Stimulated activated CD4-positive, alpha-beta T cell treated with anti-CD3 and anti-CD28 coated beads, TNF-alpha, amount 100 ng/mL, for 4 hours (primary cell): Measurements from ENCODE around the gene CENPP.

ENCODE experiments used
- DNase-seq, 3 experiments: peaks; one replicate each; pipeline ENCODE4 v3.0.0-alpha.2; 2020; ENCODE audit warnings: low read depth in 3 of 3

Gene CENPP

DNA sequence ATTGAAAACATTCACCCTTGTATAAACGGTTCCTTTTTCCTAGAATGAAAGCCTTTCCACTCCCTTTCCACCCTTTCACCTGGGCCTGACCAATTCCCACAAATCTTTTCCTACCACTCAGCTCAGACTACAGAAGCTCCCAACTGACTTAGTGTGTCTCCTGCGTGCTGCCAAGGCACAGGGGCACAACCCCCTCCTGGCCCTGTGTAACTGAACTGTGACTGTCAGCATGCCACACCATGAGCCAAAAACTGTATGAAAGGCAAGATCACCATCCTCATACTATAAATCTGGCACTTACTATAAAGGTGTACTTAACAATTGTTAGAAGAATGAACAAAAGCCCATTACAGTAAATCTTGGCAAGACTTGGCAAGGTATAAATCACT lies 12.1 kb upstream of the CENPP start:
- no peak for DNase-seq

DNA sequence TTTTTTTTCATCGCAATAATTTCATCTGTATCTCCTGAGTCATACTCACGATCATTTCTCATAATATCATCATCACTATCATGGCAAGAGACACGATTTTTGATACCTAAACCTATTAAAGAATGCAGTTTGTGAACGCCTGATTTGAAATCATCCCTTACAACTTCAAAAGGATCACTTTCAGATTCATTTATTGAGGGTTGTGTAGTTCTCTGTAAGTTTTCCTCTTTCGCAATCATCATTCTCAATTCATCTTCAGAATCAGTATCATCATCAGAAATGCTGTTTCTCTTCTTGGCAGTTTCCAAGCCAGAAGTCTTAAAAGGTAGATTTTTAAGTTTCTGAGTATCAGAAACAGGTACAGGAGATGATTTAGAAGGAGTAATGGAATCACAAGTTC lies 10.3 kb upstream of the CENPP start:
- DNase-seq: no peak

GRCh38 chr9:92324431-92324830 lies 1.3 kb upstream of the CENPP start:
- DNase-seq: no peak

DNA sequence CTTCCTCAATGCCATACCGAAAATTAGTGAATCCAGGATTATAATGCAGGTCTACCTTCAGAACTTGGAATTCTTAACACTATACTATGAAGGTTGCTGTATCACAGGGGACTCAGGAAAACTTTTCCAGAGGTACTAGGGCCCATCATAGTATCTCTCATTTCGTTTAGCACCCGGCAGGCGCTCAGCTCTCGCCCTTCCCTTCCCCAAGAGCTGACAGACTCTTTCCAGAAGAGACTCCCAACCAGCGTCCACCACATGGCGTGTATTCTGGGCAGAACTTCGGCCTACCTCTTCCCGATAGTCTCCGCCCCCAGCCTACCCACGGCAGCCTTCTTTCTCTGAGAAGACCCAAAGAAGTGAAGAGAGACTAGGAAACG lies 874 bp upstream of the CENPP start:
- DNase-seq: no peak

- no peak for DNase-seq
Observed at GRCh38 chr9:92325991-92326500, 293 bp downstream of the CENPP start.

- DNase-seq: no peak
Observed at GRCh38 chr9:92327283-92327850, 1.6 kb downstream of the CENPP start.

- no peak for DNase-seq
Observed at GRCh38 chr9:92328225-92328624, 2.5 kb downstream of the CENPP start.

DNA sequence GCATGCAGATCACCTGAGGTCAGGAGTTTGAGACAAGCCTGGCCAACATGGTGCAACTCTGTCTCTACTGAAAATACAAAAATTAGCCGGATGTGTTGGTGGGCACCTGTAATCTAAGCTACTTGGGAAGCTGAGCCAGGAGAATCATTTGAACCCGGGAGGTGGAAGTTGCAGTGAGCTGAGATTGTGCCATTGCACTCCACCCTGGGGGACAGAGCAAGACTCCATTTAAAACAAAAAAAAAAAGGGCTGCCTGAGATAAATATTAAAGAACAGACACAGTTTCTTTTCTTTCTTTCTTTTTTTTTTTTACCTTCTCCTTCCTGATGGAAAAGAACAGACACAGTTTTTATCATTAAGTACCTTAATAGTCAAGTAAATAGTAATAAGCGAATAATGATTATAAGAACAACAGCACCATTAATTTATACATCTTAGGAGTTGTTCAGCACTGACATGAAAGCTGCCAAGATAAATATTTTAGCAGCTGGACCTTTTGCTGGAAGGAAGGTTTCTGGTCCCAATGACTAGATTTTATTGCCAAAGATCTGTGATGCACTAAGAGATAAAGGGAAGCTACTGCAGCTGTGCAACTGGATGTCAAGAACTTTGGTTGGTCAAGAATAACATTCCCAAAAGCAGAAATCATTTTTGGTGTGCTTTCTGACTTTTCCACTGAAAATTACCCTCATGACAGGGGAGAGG lies 7.0 kb downstream of the CENPP start:
- no peak for DNase-seq

DNA sequence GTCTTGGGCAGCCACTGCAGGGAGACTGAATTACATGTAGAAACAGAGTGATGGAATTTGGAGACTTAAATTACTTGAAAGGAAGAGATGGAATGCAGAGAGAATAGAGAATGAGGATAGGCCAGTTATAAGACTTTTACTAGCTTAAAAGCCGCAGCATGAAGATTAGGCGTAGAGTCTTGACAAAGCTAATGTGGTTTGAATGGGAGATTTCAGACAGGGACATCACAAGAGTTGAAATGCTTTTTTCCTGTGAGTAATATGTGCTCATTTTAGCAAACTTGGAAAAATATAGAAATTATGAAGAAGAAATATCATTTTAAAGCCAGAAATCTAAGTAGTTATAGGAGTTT lies 7.5 kb downstream of the CENPP start:
- DNase-seq: no peak

GRCh38 chr9:92341578-92341977 lies 15.8 kb downstream of the CENPP start:
- no peak for DNase-seq

DNA sequence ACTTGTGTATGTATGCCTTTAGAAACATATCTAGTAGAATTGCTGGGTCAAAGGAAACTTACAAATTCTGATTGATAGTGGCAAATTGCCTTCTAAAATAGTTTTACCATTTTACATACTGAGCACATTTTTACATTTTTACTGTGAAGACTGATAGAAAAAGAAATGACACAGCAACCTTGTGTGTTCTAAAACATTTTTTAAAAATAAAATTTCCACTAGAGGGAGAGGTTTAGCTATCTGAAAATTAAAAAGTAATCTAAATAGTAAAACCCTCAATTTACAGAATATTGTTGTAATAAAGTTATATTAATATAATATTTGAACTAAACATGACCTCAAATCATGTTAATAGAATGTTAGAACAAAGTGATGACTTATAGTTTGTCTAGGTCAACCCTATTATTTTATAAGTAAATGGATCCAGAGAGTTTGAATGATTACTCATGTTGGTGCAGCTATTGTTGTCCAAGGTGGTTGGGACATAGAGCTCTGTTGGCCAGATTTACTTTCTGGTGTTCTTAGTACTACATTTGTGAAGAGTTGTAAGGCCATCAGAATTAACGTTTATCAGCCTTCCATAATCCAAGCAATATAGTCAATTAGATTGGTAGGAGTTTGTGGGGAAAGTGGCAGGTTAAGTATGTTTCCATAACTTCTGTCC lies 17.2 kb downstream of the CENPP start:
- no peak for DNase-seq

GRCh38 chr9:92345582-92345981 lies 19.8 kb downstream of the CENPP start:
- no peak for DNase-seq

- no peak for DNase-seq
Observed at GRCh38 chr9:92349771-92350739, 24.3 kb downstream of the CENPP start.

DNA sequence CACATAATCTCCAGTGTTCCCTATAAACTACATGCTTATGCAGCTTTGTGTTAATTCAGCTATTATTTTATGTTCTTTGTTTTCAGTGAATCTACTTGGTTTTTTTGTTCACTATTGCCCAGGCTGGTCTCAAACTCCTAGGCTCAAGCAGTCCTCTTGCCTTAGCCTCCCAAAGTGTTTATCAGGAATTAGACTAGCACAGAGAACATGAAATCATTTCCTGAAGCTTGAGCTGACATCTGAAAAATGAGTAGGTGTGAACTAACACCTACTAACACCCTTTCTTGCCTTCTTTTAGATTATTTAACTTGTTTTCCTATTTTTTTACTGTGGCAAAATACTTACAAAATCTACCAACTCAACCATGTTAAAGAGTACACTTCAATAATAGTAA lies 25.0 kb downstream of the CENPP start:
- DNase-seq: no peak

- DNase-seq: no peak
Observed at GRCh38 chr9:92353051-92353450, 27.3 kb downstream of the CENPP start.

DNA sequence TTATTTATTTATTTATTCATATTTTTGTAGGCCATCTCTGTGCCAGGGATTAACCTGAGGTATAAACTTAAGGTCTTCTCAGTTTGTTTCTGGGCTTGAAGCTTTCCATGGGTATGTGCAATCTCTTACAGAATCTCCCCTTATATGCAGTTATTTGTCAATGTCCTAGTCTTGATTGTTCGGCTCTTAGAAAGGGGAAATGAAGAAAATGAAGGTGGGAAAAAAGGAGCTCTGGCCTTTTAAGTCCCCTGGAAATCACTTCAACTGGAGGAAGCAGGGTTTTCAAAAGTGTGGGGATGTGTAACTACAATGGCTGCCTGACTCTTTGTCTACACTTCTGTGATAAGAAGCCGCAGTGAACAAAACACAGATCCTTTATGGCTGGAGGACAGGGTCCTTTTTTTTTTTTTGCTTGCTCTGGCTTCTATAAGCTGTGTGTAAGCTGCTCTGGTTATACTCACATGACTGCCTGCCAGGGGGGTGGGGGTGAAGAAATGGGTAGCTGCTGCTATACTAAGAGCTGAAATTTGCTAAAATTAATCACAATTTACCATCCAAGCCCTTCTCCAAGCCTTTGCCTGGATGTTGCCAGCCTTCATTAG lies 33.7 kb downstream of the CENPP start:
- DNase-seq: no peak

GRCh38 chr9:92360083-92360482 lies 34.3 kb downstream of the CENPP start:
- DNase-seq: no peak

- no peak for DNase-seq
Observed at GRCh38 chr9:92369075-92369474, 43.3 kb downstream of the CENPP start.

- DNase-seq: no peak
Observed at GRCh38 chr9:92373167-92373566, 47.4 kb downstream of the CENPP start.

GRCh38 chr9:92377876-92378275 lies 52.1 kb downstream of the CENPP start:
- DNase-seq: no peak

- no peak for DNase-seq
Observed at GRCh38 chr9:92378865-92379560, 53.3 kb downstream of the CENPP start.
